Progenitor cell of endocrine pancreas (in vitro differentiated cells): ENCODE results near the gene ARL6IP4. TPM values are rescaled to one million over a fixed set of nuclear protein-coding genes. Genes with fewer than 3 reads are reported as not detected.
A peak's percentile ranks its signal among the peaks of the same experiment; 100 is the strongest.

Experiments used
- DNase-seq: peaks from one replicate; pipeline ENCODE4 v3.0.0; 2021; ENCODE audit warnings: low spot score; ENCODE audit not compliant: unreplicated experiment
- H3K27ac Mint-ChIP-seq: 2 replicates; pipeline ENCODE4 v1.8.0; 2021; ENCODE audit warnings: mild to moderate bottlenecking, moderate library complexity, mixed read lengths
- H3K27me3 Mint-ChIP-seq: 2 replicates; pipeline ENCODE4 v1.8.0; 2021; ENCODE audit warnings: mixed read lengths
- H3K36me3 Mint-ChIP-seq: 2 replicates; pipeline ENCODE4 v1.8.0; 2022; ENCODE audit warnings: mixed read lengths; ENCODE audit not compliant: insufficient read depth
- H3K4me1 Mint-ChIP-seq: 2 replicates; pipeline ENCODE4 v1.8.0; 2021; ENCODE audit warnings: low read depth, mixed read lengths
- H3K4me3 Mint-ChIP-seq: 2 replicates; pipeline ENCODE4 v1.8.0; 2021; ENCODE audit warnings: low read depth, mild to moderate bottlenecking, moderate library complexity, mixed read lengths
- H3K9me3 Mint-ChIP-seq: 2 replicates; pipeline ENCODE4 v1.8.0; 2021; ENCODE audit warnings: low read depth, mixed read lengths
- CTCF ChIP-seq: fragments of 200-600 bp; sonication (generic); IDR thresholded peaks from one replicate; pipeline ENCODE4 v1.5.0; 2021; ENCODE audit warnings: antibody characterized with exemption, mild to moderate bottlenecking; ENCODE audit not compliant: unreplicated experiment
- total RNA-seq: library from RNA; stranded (reverse); gene quantifications from 2 replicates; pipeline ENCODE4 v1.2.1, GENCODE V29; 2021

ARL6IP4 gene
- total RNA-seq, 1 donor from 2014 or later, result 122 TPM

- Mint-ChIP-seq H3K36me3 (no peaks in the 10 kb centered on the region), H3K4me1 (no peaks in the 10 kb centered on the region), H3K4me3 (no peak overlapping the region), H3K27me3 (no peaks in the 10 kb centered on the region), H3K9me3 (no peaks in the 10 kb centered on the region), H3K27ac (no peak overlapping the region)
- no peak for DNase-seq
- TF ChIP-seq CTCF, result no peak
Measured at GRCh38 chr12:122949816-122950675, 30.4 kb upstream of the ARL6IP4 start.

GRCh38 chr12:122951406-122951805, 29.1 kb upstream of the ARL6IP4 start:
- Mint-ChIP-seq H3K27me3 (no peaks in the 10 kb centered on the region), H3K4me1 (no peaks in the 10 kb centered on the region), H3K9me3 (no peaks in the 10 kb centered on the region), H3K36me3 (no peaks in the 10 kb centered on the region), H3K4me3 (no peak overlapping the region), H3K27ac (no peak overlapping the region)
- TF ChIP-seq CTCF, result no peak
- DNase-seq, result no peak

- peak; percentile 52 for DNase-seq
- Mint-ChIP-seq H3K27ac (no peak overlapping the region), H3K36me3 (no peaks in the 10 kb centered on the region), H3K4me1 (no peaks in the 10 kb centered on the region), H3K9me3 (no peaks in the 10 kb centered on the region), H3K4me3 (no peak overlapping the region), H3K27me3 (no peaks in the 10 kb centered on the region)
- TF ChIP-seq CTCF, result peak; percentile 82
Measured at GRCh38 chr12:122951979-122952892, 28.2 kb upstream of the ARL6IP4 start.

- Mint-ChIP-seq H3K4me3 (no peak overlapping the region), H3K9me3 (no peaks in the 10 kb centered on the region), H3K4me1 (no peaks in the 10 kb centered on the region), H3K27me3 (no peaks in the 10 kb centered on the region), H3K36me3 (no peaks in the 10 kb centered on the region), H3K27ac (no peak overlapping the region)
- DNase-seq, result no peak
- no peak for TF ChIP-seq CTCF
Measured at GRCh38 chr12:122955156-122955555, 25.3 kb upstream of the ARL6IP4 start.

- no peak overlapping the region for H3K27ac Mint-ChIP-seq
- no peak overlapping the region for H3K4me3 Mint-ChIP-seq
- no peaks in the 10 kb centered on the region for H3K4me1 Mint-ChIP-seq
- H3K27me3 Mint-ChIP-seq, result no peaks in the 10 kb centered on the region
- no peak for TF ChIP-seq CTCF
- no peak for DNase-seq
- no peaks in the 10 kb centered on the region for H3K9me3 Mint-ChIP-seq
- no peaks in the 10 kb centered on the region for H3K36me3 Mint-ChIP-seq
Measured at GRCh38 chr12:122956035-122956434, 24.4 kb upstream of the ARL6IP4 start.
